Right cardiac atrium (tissue), 5 donors: ENCODE measurements around the gene KCNK1. TPM values are rescaled to one million over a fixed set of nuclear protein-coding genes. Genes with fewer than 3 reads are reported as not detected.

ENCODE experiments used
- ATAC-seq, 2 donors: fragments of 200-7000 bp; cut with Tn5 transposase; one replicate each; pipeline versions ENCODE4 v1.8.0 to v1.9.1; 2020; ENCODE audit warnings: moderate library complexity in 2 of 2, mild to moderate bottlenecking in 1 of 2
- DNase-seq, 3 donors: peaks; one replicate each; pipeline ENCODE4 v3.0.0-alpha.2; 2020
- H3K27ac ChIP-seq: one replicate; pipeline ENCODE4 v1.5.1; 2013; ENCODE audit warnings: mild to moderate bottlenecking, low read length, control low read depth, moderate library complexity
- H3K27me3 ChIP-seq: one replicate; pipeline ENCODE4 v1.6.1; 2013; ENCODE audit not compliant: control insufficient read depth, insufficient read depth
- H3K4me1 ChIP-seq: one replicate; pipeline ENCODE4 v1.6.1; 2013; ENCODE audit warnings: low read length; ENCODE audit not compliant: control insufficient read depth, insufficient read depth
- H3K4me3 ChIP-seq: one replicate; pipeline ENCODE4 v1.5.1; 2013; ENCODE audit warnings: low read length, control low read depth
- H3K9me3 ChIP-seq: one replicate; pipeline ENCODE4 v1.6.1; 2013; ENCODE audit warnings: low read length; ENCODE audit not compliant: control insufficient read depth
- WGBS: extraction: QIAGEN DNeasy Blood & Tissue Kit; methylation state at CpG from one replicate; pipeline ENCODE4 v1.1.7; 2013; 5-methylcytosine and 5-hydroxymethylcytosine counted together
- intact Hi-C, 4 donors: fragments of 100-400 bp; cut with DNase I; formaldehyde crosslinking; loops; one replicate each; pipeline versions ENCODE4 v1.11.0 to v1.14.0; 2022 to 2023
- polyA plus RNA-seq: library from polyadenylated mRNA; stranded (reverse); fragments of 200-250 nt; gene quantifications from one replicate; pipeline ENCODE4 v1.2.3, GENCODE V29; 2013
- total RNA-seq, 4 donors: library from RNA; stranded (reverse); fragmentation: NEBNext Ultra II Directional; extraction: Animal tissue kit (Norgen Biotek cat#: 25700); gene quantifications; one replicate each; pipeline ENCODE4 v1.2.1, GENCODE V29; 2021
- donor health status: healthy with polysubstance abuse.
- donor health status: DM: no; HTN: yes; CAD: no.
- donor health status: DM: no; HTN: no; CAD: no.
- donor health status: DM: no; HTN: yes; CAD: no; lungs with severe emphysema.
- donor health status: DM: yes; HTN: yes; CAD: no.

KCNK1 gene
- total and polyA plus RNA-seq, 5 donors = 72.0 to 95.6 (median 85.5) TPM

DNA sequence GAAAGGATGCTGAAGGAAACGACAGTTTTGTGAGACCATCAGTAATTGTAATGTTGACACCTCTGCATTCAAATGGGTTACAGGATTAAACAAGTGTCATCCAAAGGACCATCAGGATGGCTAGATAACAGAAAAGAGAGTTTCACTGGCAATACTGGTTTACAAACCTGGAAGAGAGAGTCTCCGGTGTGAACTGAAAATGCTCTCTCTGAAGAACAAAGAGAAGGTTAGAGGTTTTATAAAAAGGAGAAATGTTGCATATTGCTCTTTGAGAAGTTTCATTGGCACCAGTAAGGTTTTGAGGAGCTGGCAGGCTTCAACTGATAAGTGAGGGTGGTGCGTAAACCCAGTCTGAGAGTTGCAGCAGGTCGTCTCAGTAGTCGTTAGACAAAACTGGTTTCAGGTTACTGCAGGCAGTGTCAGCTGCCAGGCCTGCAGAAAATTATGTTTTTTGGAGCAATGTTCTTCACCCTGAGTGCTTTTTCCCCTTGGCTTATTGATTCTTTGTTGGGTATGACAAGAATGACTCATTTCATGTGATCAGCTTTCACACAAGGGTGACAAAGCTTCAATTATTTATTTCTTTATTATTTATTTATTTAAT lies 42.2 kb downstream of the KCNK1 start:
- intact Hi-C loops = no loop called here
- Histone ChIP-seq H3K9me3 (no peaks in the 10 kb centered on the region), H3K27ac (peak overlapping the region; percentile 8), H3K4me1 (peaks cover 2% of the 10 kb centered on the region), H3K4me3 (no peak overlapping the region), H3K27me3 (no peaks in the 10 kb centered on the region)
- DNase-seq = no peak
- no peak for ATAC-seq
- 46% methylated on average over 5 of the region's 5 CpGs for WGBS

DNA sequence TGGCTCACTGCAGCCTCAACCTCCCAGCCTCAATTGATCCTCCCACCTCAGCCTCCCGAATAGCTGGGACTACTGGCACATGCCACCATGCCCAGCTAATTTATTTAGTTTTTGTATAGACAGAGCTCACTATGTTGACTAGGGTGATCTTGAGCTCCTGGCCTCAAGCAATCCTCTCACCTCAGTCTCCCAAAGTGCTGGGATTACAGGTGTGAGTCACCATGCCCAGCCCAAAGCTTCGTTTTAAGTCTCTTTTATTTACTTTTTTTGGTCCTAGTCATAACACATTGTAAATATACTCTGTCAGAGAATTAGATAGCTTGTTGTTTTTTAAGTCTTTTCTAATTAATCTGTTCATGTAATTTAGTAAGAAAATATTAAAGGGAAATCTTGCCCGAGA lies 42.8 kb downstream of the KCNK1 start:
- H3K4me3 ChIP-seq = no peak overlapping the region
- H3K27me3 ChIP-seq = no peaks in the 10 kb centered on the region
- H3K4me1 ChIP-seq = peaks cover 2% of the 10 kb centered on the region
- intact Hi-C loops = no loop called here
- peak overlapping the region; percentile 13 for H3K27ac ChIP-seq
- ATAC-seq = no peak
- H3K9me3 ChIP-seq = no peaks in the 10 kb centered on the region
- WGBS = 89% methylated on average over 3 of the region's 3 CpGs
- DNase-seq = no peak

DNA sequence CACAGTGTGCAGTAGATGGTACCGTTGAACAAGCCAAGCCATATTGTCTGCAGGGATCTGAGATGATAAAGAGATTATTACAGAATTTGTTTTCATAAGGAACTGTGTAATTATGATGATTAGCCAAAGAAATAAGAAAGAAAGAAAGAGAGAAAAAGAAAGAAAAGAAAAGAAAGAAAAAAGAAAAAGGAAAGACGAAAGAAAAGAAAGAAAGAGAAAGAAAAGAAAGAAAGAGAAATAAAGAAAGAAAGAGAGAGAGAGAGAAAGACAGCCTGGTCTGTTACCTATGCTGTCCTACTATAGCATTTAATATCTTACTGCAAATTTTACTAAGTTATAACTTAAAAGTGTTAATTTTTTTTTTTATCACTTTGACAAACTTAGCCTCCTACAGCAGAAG lies 43.6 kb downstream of the KCNK1 start:
- ATAC-seq (no peak), DNase-seq (no peak)
- Histone ChIP-seq H3K4me1 (peaks cover 2% of the 10 kb centered on the region), H3K9me3 (no peaks in the 10 kb centered on the region), H3K4me3 (no peak overlapping the region), H3K27ac (no peak overlapping the region), H3K27me3 (no peaks in the 10 kb centered on the region)
- WGBS = 88% methylated on average over 2 of the region's 2 CpGs
- intact Hi-C loops = no loop called here

DNA sequence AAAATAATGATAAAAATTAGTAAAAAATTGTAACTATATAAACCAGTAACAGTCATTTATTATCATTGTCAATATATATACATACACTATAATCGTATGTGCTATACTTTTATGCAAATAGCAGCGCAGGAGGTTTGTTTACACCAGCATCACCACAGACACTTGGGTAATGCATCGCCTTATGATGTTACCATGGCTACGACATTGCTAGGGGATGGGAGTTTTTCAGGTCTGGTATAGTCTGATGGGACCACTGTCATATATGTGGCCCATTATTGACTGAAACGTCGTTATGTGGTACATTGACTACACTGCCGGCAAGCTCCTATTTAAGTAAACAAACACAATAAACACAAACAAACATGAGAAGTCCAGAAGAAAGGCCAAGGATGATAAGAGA lies 45.6 kb downstream of the KCNK1 start:
- Histone ChIP-seq H3K4me1 (peaks cover 2% of the 10 kb centered on the region), H3K9me3 (no peaks in the 10 kb centered on the region), H3K27me3 (no peaks in the 10 kb centered on the region), H3K27ac (no peak overlapping the region), H3K4me3 (no peak overlapping the region)
- intact Hi-C loops = no loop called here
- ATAC-seq (no peak), DNase-seq (no peak)
- WGBS = 93% methylated on average over 7 of the region's 7 CpGs

DNA sequence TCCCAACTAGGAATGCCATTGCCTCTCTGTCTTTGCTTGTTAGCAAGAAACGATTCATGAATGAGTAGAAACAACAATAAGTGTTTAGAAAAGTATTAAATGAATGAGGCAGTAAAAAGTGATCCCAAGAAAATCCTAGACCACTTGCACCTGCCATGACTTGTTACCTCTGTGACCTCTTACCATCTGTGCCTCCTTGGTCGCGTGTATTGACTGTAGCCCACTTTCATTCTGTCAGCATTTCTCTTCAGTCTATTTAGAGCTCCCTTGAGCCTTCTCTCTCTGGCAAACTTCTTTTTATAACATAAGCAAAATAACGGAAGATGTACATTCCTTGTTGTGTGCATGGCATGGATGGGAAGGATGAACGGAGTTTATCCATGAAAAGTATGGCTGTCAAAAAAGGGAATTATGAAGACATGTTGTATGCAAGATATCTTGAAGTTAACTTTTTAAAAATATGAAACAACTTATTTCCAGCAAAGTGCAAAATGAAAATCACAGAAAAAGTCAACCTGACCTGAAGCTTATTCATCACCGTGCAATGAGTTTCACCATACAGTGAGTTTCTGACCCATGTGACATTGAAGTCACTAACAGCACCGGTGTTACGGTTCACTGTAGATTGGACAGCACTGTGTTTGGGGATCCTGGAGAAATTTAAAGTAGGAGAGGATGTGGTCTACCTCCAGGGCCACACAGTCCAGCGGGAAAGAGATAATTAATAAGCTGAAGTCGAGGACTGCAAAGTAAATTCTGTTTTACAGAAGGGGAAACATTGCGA lies 47.7 kb downstream of the KCNK1 start:
- intact Hi-C loops = loop anchor here in 1 of 4 donors (10.0 kb wide), 1 partner anchor 63 kb away; no protein-coding TSS in a partner anchor
- WGBS = 88% methylated on average over 11 of the region's 11 CpGs
- DNase-seq (no peak), ATAC-seq (no peak)
- Histone ChIP-seq H3K9me3 (no peaks in the 10 kb centered on the region), H3K4me1 (peaks cover 2% of the 10 kb centered on the region), H3K27me3 (no peaks in the 10 kb centered on the region), H3K4me3 (no peak overlapping the region), H3K27ac (peak overlapping the region; percentile 40)

DNA sequence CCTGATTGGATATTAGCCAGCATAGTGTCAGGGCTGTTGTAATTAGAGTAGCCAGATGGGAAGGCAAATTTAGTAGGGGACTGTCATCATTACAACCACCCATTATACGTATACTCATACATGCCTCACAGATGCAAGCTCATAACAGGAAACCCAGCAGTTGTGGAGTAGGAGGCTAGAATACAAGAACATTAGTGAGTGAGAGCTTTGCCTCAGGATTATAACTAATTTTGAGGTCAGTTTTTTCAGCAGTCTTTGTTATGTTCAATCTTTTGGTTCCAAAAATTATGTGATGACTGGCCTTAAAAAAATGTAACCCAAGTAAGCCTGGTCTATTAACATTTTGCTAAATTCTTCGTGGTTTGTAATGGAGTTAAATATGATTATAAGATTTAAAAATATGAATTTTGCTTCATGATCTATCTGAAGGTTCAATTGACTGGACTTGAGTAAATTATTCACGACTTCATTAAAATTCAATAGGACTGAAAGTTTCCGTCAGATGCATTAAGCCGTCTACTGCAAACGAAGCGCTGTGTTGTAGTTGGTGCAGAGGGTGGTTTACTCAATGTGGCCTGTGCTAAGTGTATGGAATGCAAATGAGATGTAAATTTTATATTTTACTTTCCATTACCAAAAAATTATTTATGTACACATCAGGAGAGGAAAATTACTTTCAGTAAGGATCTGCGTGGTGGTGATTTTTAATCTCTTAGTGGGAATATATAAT lies 48.8 kb downstream of the KCNK1 start:
- intact Hi-C loops = loop anchor here in 1 of 4 donors (10.0 kb wide), 1 partner anchor 62 kb away; no protein-coding TSS in a partner anchor
- H3K27ac ChIP-seq = peak overlapping the region; percentile 69
- H3K4me3 ChIP-seq = no peak overlapping the region
- no peaks in the 10 kb centered on the region for H3K9me3 ChIP-seq
- WGBS = 88% methylated on average over 8 of the region's 8 CpGs
- no peak for ATAC-seq
- H3K4me1 ChIP-seq = no peaks in the 10 kb centered on the region
- H3K27me3 ChIP-seq = no peaks in the 10 kb centered on the region
- no peak for DNase-seq

DNA sequence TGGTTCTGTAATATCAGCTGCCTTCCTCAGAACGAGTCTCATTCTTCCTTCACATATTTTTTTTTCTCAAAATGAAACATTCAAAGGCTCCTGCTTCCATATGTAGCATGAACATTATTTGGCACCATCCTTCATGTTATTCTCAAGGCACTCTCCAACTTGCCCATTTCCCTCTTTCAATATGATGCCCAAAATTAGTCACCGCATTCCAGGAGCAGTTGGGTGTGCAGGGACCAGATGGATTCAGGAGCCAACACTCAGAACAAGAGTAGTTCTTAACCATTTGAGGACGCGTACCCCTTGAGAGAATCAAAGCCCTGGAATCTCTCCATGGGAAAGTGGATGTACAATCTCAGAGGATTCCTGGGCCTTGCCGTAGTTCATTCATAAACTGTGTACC lies 50.3 kb downstream of the KCNK1 start:
- WGBS = 75% methylated on average over 5 of the region's 5 CpGs
- DNase-seq = no peak
- intact Hi-C loops = loop anchor here in 1 of 4 donors (10.0 kb wide), 1 partner anchor 61 kb away; no protein-coding TSS in a partner anchor

DNA sequence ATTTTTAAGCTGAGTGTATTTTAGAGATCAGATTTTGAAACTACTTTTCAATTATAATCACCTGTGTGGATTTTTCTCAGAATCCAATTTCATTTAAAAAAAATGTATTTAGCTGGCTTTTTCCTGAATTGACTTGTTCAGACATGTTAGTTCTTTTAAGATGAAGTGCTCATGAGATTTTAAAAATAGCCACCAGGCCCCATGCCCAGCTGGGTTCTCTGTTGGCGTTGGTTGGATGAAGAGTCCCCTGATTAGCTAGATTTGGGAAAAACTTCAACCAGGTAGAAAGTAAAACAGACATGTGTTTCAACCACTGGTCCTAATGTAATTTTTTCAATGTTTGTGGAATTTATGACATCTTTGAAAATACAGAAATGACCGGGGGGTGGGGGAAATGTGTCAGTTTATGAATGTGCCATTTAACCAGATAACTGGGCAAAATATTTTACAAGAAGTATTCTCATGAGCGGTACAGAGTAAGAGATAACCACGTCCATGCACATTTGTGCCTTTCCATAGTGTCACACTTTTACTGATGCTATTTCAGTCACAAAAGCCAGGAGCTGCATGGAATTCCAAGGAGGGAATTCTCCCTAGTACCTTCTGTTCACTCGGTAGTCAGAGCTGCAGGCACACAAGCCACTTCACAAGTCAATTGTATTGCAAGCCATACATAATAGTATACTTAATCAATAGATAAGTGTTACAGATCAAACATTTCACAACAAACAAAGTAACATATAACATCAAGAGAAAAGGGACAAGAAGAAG lies 51.1 kb downstream of the KCNK1 start:
- WGBS = 62% methylated on average over 5 of the region's 5 CpGs
- intact Hi-C loops = loop anchor here in 1 of 4 donors (10.0 kb wide), 1 partner anchor 60 kb away; no protein-coding TSS in a partner anchor
- Histone ChIP-seq H3K4me1 (no peaks in the 10 kb centered on the region), H3K27ac (peak overlapping the region; percentile 78), H3K4me3 (no peak overlapping the region), H3K9me3 (no peaks in the 10 kb centered on the region), H3K27me3 (no peaks in the 10 kb centered on the region)
- ATAC-seq (no peak), DNase-seq (no peak)

More for the DNA sequence above, 50.3 kb downstream of the KCNK1 start:
- H3K27ac ChIP-seq = peak overlapping the region; percentile 78
- no peaks in the 10 kb centered on the region for H3K27me3 ChIP-seq
- no peaks in the 10 kb centered on the region for H3K9me3 ChIP-seq
- H3K4me3 ChIP-seq = no peak overlapping the region
- ATAC-seq = peak in 1 of 2 donors; percentile 17
- H3K4me1 ChIP-seq = no peaks in the 10 kb centered on the region

DNA sequence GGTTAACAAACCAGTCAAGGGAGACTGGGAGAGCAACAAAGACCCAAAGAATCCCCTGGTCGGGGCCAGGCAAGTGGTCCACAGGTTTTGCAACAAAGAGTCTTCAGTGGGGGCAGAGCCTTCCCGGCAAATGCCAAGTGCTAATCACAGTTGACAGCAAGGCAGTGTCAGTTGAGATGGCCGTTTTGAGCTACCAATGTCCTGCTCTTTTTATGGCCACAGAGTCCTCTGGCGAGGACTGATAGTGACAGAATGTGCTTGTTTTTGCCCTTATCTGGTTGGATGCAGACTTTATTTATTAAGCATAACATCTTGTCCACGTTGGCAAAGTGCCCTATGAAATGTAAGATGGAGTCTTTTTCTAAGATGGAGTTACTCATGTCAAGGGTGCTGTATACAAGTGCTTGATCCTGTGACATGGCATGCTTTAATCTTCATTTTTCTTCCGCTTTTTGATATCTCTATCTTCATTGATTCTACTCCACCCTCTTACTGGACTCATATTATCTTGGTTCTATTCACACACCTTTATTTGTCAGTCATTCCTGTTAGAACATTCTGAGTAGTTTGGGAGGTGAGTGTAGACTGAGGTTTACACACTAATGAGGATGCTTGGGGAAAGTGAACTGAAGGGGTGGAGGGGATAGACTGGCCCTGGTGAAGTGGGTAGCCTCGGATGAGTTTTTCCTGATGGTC lies 51.8 kb downstream of the KCNK1 start:
- Histone ChIP-seq H3K4me3 (no peak overlapping the region), H3K9me3 (no peaks in the 10 kb centered on the region), H3K27me3 (no peaks in the 10 kb centered on the region), H3K27ac (peak overlapping the region; percentile 62), H3K4me1 (no peaks in the 10 kb centered on the region)
- peak in 2 of 3 donors; percentile 48 to 51 for DNase-seq
- ATAC-seq = peak; percentile 71 to 87
- 48% methylated on average over 7 of the region's 7 CpGs for WGBS
- intact Hi-C loops = loop anchor here in 1 of 4 donors (10.0 kb wide), 1 partner anchor 59 kb away; no protein-coding TSS in a partner anchor

DNA sequence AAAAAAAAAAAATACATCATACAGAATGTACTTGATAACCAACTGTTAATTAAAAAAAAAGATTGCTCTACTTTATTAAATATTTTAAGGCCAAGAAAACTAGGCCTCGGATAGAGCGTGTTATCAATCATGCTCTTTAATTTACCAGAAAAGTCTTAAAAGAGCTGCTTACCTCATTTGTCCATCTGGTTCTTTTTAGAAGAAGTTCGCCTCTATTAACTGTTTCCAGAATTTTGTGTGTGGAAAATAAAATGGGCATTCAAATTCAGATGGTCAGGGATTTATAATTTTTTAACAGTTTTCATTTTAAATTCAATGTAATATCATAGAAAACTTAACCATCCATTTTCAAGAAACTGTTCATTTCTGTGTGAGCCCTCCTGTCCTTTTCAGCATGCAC lies 53.8 kb downstream of the KCNK1 start:
- ATAC-seq = no peak
- Histone ChIP-seq H3K4me1 (no peaks in the 10 kb centered on the region), H3K4me3 (no peak overlapping the region), H3K27ac (peak overlapping the region; percentile 15), H3K9me3 (no peaks in the 10 kb centered on the region), H3K27me3 (no peaks in the 10 kb centered on the region)
- no peak for DNase-seq
- WGBS = 65% methylated on average over 3 of the region's 3 CpGs
- intact Hi-C loops = loop anchor here in 1 of 4 donors (10.0 kb wide), 1 partner anchor 57 kb away; no protein-coding TSS in a partner anchor
